Breast epithelium (tissue), 4 donors: ENCODE data around the gene PPM1F. TPM values are rescaled to one million over a fixed set of nuclear protein-coding genes. Genes with fewer than 3 reads are reported as not detected.
"Not testable (repeated sequence)": the region's sequence is repeated elsewhere in the genome, so short reads cannot be mapped to it uniquely, and the experiment has no call there.

Experiments used
- DNase-seq, 2 donors: peaks; one replicate each; pipeline ENCODE4 v3.0.0-alpha.2; 2019; ENCODE audit warnings: low spot score in 2 of 2
- H3K27ac ChIP-seq, 2 donors: fragments of 200-600 bp; sonication (generic) in 1 of 2; one replicate each; pipeline ENCODE4 v1.5.1; 2016 to 2019; ENCODE audit warnings: mild to moderate bottlenecking in 1 of 2
- H3K27me3 ChIP-seq, 2 donors: fragments of 200-600 bp; sonication (generic) in 1 of 2; one replicate each; pipeline versions ENCODE4 v1.5.1 to v1.6.0; 2017 to 2019; ENCODE audit warnings: control low read depth in 1 of 2, mild to moderate bottlenecking in 1 of 2
- H3K36me3 ChIP-seq: fragments of 200-600 bp; one replicate; pipeline ENCODE4 v1.5.1; 2019
- H3K4me1 ChIP-seq, 2 donors: fragments of 200-600 bp; sonication (generic); one replicate each; pipeline ENCODE4 v1.5.1; 2016 to 2019; ENCODE audit warnings: control low read depth in 1 of 2
- H3K4me3 ChIP-seq, 3 donors: fragments of 200-600 bp; sonication (generic); 1 replicate in 2 of 3; 2 replicates in 1 of 3; pipeline ENCODE4 v1.5.1; 2016 to 2019; ENCODE audit warnings: mild to moderate bottlenecking in 3 of 3, moderate library complexity in 2 of 3
- H3K9me3 ChIP-seq, 2 donors: fragments of 200-600 bp; sonication (generic) in 1 of 2; one replicate each; pipeline ENCODE4 v1.5.1; 2016 to 2019; ENCODE audit warnings: control low read depth in 1 of 2
- POLR2A ChIP-seq: fragments of 450-650 bp; IDR thresholded peaks from one replicate; pipeline ENCODE4 v1.6.1; 2016; ENCODE audit warnings: antibody characterized with exemption, mild to moderate bottlenecking, moderate library complexity
- POLR2AphosphoS5 ChIP-seq, 3 donors: sonication (generic); formaldehyde crosslinking; IDR thresholded peaks; one replicate each; pipeline ENCODE4 v1.6.1; 2017; ENCODE audit warnings: antibody characterized with exemption in 3 of 3
- intact Hi-C: fragments of 100-400 bp; cut with DNase I; formaldehyde crosslinking; loops from one replicate; pipeline ENCODE4 v1.15.1; 2023; ENCODE audit warnings: low total_unique reads
- total RNA-seq, 3 donors: library from RNA; depleted of rRNA; stranded (reverse); fragments of >200 nt; gene quantifications; one replicate each; pipeline ENCODE4 v1.1.0, GENCODE V29; 2016
- TF ChIP-seq, protein P1 (sequence below), 3 donors: fragments of 450-650 bp; IDR thresholded peaks; one replicate each; pipeline ENCODE4 v1.5.1; 2016 to 2017; ENCODE audit warnings: antibody characterized with exemption in 3 of 3, mild to moderate bottlenecking in 3 of 3, moderate library complexity in 3 of 3

PPM1F gene
- total RNA-seq, 3 donors from 2014 or later, result 24.3 to 45.2 (median 28.1) TPM

DNA sequence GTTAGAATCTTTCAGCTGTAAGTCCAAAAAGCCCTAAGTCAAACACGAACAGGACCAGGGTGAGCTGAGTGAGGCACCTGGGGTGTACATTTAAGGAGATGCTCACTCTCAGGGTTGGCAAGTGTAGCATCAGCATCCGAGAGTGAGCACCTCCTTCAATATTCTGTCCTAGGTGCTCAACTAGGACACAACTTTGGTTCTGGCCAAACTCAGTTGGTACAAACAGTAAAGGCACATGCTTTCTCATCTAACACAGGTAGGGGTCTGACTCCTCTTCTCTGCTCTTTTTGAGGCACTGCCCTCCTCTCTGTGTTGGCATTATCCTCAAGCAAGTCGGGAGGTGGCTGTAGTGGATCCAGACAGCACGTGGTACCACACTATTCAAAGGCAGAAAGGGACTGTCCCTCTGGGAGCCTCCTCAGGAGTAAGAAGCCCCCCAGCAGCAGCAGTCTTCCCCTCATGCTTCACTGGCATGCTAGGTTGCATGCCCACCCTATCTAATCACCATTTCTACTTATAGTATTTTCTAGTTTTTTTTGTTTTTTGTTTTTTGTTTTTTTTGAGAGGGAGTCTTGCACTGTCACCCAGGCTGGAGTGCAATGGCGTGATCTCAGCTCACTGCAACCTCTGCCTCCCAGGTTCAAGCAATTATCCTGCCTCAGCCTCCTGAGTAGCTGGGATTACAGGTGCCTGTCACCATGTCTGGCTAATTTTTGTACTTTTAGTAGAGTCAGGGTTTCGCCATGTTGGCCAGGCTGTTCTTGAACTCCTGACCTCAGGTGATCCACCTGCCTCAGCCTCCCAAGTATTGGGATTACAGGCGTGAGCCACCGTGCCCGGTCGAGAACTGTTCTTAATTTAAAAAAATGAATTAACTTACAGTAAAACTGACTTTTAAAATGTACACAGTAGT, 70.6 kb downstream of the PPM1F start:
- Histone ChIP-seq H3K9me3 (no peaks in the 10 kb centered on the region), H3K27ac (no peak overlapping the region), H3K4me1 (no peaks in the 10 kb centered on the region), H3K4me3 (no peak overlapping the region), H3K27me3 (no peaks in the 10 kb centered on the region), H3K36me3 (no peaks in the 10 kb centered on the region)
- TF ChIP-seq, protein P1, sequence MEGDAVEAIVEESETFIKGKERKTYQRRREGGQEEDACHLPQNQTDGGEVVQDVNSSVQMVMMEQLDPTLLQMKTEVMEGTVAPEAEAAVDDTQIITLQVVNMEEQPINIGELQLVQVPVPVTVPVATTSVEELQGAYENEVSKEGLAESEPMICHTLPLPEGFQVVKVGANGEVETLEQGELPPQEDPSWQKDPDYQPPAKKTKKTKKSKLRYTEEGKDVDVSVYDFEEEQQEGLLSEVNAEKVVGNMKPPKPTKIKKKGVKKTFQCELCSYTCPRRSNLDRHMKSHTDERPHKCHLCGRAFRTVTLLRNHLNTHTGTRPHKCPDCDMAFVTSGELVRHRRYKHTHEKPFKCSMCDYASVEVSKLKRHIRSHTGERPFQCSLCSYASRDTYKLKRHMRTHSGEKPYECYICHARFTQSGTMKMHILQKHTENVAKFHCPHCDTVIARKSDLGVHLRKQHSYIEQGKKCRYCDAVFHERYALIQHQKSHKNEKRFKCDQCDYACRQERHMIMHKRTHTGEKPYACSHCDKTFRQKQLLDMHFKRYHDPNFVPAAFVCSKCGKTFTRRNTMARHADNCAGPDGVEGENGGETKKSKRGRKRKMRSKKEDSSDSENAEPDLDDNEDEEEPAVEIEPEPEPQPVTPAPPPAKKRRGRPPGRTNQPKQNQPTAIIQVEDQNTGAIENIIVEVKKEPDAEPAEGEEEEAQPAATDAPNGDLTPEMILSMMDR (IDR thresholded peaks at IDR 0.05), result no peak
- TF ChIP-seq POLR2AphosphoS5 (IDR thresholded peaks at IDR 0.05), result no peak
- no peak for TF ChIP-seq POLR2A
- intact Hi-C loops, result no loop called here
- no peak for DNase-seq

DNA sequence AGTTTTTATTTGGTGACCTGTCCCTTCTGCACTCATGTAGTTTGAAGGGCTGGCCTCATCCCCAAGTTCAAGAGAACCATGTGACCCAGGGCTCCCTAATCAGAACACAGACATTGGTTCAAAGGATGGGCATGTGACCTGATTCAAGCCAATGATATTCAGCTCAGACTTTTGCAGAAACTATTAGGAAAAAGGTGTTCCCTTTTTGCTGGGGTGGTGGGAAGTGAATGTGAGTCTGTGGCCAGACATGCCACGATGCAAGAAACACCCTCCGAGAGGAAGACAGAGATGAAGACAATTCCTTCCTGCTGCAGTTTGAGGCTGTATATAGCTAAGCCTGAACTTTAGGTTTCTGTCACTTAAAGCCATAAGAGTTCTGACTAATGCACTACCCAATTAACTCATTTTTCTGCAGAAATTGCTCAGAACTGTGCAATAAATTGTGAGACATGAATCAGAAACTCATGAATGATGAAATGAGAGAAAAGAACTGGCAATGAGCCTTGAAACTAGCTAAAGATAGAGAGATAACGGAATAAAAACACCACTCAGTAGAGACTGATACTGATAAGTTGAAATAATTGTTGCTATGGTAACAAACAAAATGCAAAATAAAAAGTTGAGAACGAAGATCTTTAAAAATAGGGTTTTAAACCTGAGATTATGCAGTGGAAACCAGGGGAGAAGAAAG, 76.0 kb downstream of the PPM1F start:
- TF ChIP-seq POLR2A (no peak), POLR2AphosphoS5 (IDR thresholded peaks at IDR 0.05) (no peak)
- TF ChIP-seq, protein P1 (IDR thresholded peaks at IDR 0.05), result no peak
- Histone ChIP-seq H3K4me1 (no peaks in the 10 kb centered on the region), H3K9me3 (no peaks in the 10 kb centered on the region), H3K27ac (no peak overlapping the region), H3K36me3 (no peaks in the 10 kb centered on the region), H3K4me3 (no peak overlapping the region), H3K27me3 (no peaks in the 10 kb centered on the region)
- intact Hi-C loops, result no loop called here
- no peak for DNase-seq

DNA sequence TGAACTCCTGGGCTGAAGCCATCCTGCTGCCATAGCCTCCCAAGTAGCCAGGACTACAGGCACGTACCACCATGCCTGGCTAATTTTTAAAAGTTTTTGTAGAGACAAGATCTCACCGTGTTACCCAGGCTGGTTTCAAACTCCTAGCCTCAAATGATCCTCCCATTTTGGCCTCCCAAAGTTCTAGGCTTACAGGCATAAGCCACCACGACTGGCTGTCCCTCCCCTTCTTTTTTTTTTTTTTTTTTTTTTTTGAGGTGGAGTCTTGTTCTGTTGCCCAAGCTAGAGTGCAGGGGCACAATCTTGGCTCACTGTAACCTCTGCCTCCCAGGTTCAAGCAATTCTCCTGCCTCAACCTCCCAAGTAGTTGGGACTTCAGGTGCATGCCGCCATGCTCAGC, 77.7 kb downstream of the PPM1F start:
- H3K27ac ChIP-seq, H3K27me3 ChIP-seq: not testable (repeated sequence)

DNA sequence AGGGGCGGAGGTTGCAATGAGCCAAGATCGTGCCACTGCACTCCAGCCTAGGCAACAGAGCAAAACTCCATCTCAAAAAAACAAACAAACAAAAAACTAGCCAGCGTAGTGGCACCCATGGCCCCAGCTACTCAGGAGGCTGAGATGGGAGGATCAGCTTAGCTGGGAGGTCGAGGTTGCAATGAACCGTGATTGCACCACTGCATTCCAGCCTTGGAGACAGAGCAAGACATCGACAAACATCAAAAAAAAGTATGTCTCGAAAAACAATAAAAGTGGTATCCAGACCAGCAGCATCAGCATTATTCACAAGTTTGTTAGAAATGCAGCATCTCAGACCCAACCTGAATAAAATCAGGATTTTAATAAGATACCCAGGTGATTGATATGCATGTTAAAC, 79.0 kb downstream of the PPM1F start:
- no peak for TF ChIP-seq POLR2A
- no peak for TF ChIP-seq POLR2AphosphoS5 (IDR thresholded peaks at IDR 0.05)
- TF ChIP-seq, protein P1 (IDR thresholded peaks at IDR 0.05), result no peak
- Histone ChIP-seq H3K9me3 (no peaks in the 10 kb centered on the region), H3K36me3 (no peaks in the 10 kb centered on the region), H3K27me3 (no peaks in the 10 kb centered on the region), H3K27ac (no peak overlapping the region), H3K4me1 (no peaks in the 10 kb centered on the region), H3K4me3 (no peak overlapping the region)
- intact Hi-C loops, result no loop called here
- DNase-seq, result no peak

More for the DNA sequence above, 77.7 kb downstream of the PPM1F start:
- intact Hi-C loops, H3K4me1 ChIP-seq, DNase-seq, H3K36me3 ChIP-seq, H3K4me3 ChIP-seq, H3K9me3 ChIP-seq: not testable (repeated sequence)

DNA sequence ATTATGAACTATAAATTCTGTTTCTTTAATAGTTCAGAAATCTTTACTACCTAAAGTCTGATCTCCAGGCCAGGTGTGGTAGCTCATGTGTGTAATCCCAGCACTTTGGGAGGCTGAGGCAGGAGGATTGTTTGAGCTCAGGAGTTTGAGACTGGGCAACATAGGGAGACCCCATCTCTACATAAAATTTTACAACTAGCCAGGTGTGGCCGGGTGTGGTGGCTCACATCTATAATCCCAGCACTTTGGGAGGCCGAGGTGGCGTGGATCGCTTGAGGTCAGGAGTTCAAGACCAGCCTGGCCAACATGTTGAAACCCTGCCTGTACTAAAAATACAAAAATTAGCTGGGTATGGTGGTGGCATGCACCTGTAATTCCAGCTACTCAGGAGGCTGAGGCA, 79.9 kb downstream of the PPM1F start:
- H3K4me3 ChIP-seq, H3K9me3 ChIP-seq, H3K36me3 ChIP-seq, intact Hi-C loops, H3K4me1 ChIP-seq, DNase-seq, H3K27ac ChIP-seq, H3K27me3 ChIP-seq: not testable (repeated sequence)

Other genes with a start within 250 kb of the PPM1F start
- gene YPEL1, start 217.1 kb downstream of the PPM1F start, total RNA-seq, result 1 to 10 TPM; 7.8 to 8.5 (median 7.9) TPM
- 10 to 100 TPM; 43.3 to 49.9 (median 44.0) TPM for gene MAPK1, start 85.2 kb downstream of the PPM1F start, total RNA-seq
- 10 to 100 TPM; 20.2 to 34.8 (median 33.1) TPM for gene TOP3B, start 29.9 kb upstream of the PPM1F start, total RNA-seq